HG02840 (cell line): Measurements from ENCODE around the gene RUVBL1.

Source experiments
- ATAC-seq: cut with Tn5 transposase; IDR thresholded peaks from one replicate; pipeline ENCODE4 v1.9.1; 2021; ENCODE audit warnings: mild to moderate bottlenecking, moderate library complexity, moderate number of reproducible peaks; ENCODE audit not compliant: unreplicated experiment, low FRiP score

Gene RUVBL1

GRCh38 chr3:128040660-128041059 is 83.0 kb downstream of the RUVBL1 start:
- no peak for ATAC-seq

- ATAC-seq: no peak
These were observed 83.6 kb downstream of the RUVBL1 start for GRCh38 chr3:128040041-128040440.

- ATAC-seq: no peak
These were observed 87.5 kb downstream of the RUVBL1 start for GRCh38 chr3:128036119-128036518.

GRCh38 chr3:128033102-128033501 is 90.5 kb downstream of the RUVBL1 start:
- no peak for ATAC-seq
